ENCODE measurements around the gene NR4A1. TPM values are rescaled to one million over a fixed set of nuclear protein-coding genes. Genes with fewer than 3 reads are reported as not detected.
A peak's percentile ranks its signal among the peaks of the same experiment; 100 is the strongest.

Gene NR4A1
- total and polyA plus RNA-seq, 10 of the 15 experiments (the other 5 are each of a cell fraction or from before 2014, with no cell fraction given): 0.05 to 7.9 (median 2.2) TPM; not detected in 1

- TF ChIP-seq REST (IDR thresholded peaks at IDR 0.05; ENCODE audit: low read depth, low read length): no peak
- TF ChIP-seq EGR1 (IDR thresholded peaks at IDR 0.05; ENCODE audit: borderline replicate concordance in 1 of 2, low read depth in 2 of 2, low read length in 2 of 2): peak in 1 of 2 experiments; percentile 43; a peak in 1 of 3 replicates
- TF ChIP-seq ZNF274 (IDR thresholded peaks at IDR 0.05; ENCODE audit: insufficient read depth, insufficient read length): no peak
- peak; percentile 45; the same call in 1 of the 2 replicates for TF ChIP-seq CHD2 (IDR thresholded peaks at IDR 0.05; ENCODE audit: borderline replicate concordance, low read depth, low read length)
- peak; percentile 22; the same call in 1 of the 2 replicates for TF ChIP-seq MAX (IDR thresholded peaks at IDR 0.05; ENCODE audit: low read depth, low read length)
- TF ChIP-seq ZZZ3 (IDR thresholded peaks at IDR 0.05; ENCODE audit: control insufficient read depth, insufficient read length, low read depth): no peak
- TF ChIP-seq ATF7 (IDR thresholded peaks at IDR 0.05; ENCODE audit: low read depth): peak; percentile 54; the same call in 1 of the 2 replicates
- TF ChIP-seq MEF2A (IDR thresholded peaks at IDR 0.05; ENCODE audit: insufficient read depth, low read depth, low read length): peak; percentile 95
- peak; percentile 41; the same call in 1 of the 2 replicates for TF ChIP-seq BCL11A (IDR thresholded peaks at IDR 0.05; ENCODE audit: low read depth, low read length)
- peak; percentile 67; the same call in 1 of the 2 replicates for TF ChIP-seq PAX5 (IDR thresholded peaks at IDR 0.05; ENCODE audit: borderline replicate concordance, low read depth, low read length)
- no peak for TF ChIP-seq RAD51 (IDR thresholded peaks at IDR 0.05)
- peak; percentile 87 to 94 for TF ChIP-seq BHLHE40 (IDR thresholded peaks at IDR 0.05; ENCODE audit: borderline replicate concordance in 1 of 2, low read depth in 2 of 2, low read length in 1 of 2)
- TF ChIP-seq POU2F2 (IDR thresholded peaks at IDR 0.05; ENCODE audit: borderline replicate concordance, low read depth, low read length): no peak
- TF ChIP-seq KLF5 (IDR thresholded peaks at IDR 0.05; ENCODE audit: partially characterized antibody): peak; percentile 60
- peak; percentile 36; the same call in 1 of the 2 replicates for TF ChIP-seq JUND (IDR thresholded peaks at IDR 0.05; ENCODE audit: low read depth, low read length)
- TF ChIP-seq MXI1 (IDR thresholded peaks at IDR 0.05; ENCODE audit: low read depth, low read length): 0 out of 2 replicates have a peak, but pooled peaks have one; percentile 26
- peak; percentile 52; the same call in 1 of the 2 replicates for TF ChIP-seq MTA2 (IDR thresholded peaks at IDR 0.05; ENCODE audit: low read depth)
- peak; percentile 15; the same call in 1 of the 2 replicates for TF ChIP-seq ZBTB40 (IDR thresholded peaks at IDR 0.05; ENCODE audit: borderline replicate concordance)
- peak; percentile 84 for TF ChIP-seq IKZF1 (conservative IDR thresholded peaks at IDR 0.05)
- TF ChIP-seq CREM (IDR thresholded peaks at IDR 0.05; ENCODE audit: low read depth): peak; percentile 83
- no peak for TF ChIP-seq MYC (IDR thresholded peaks at IDR 0.05; ENCODE audit: insufficient read depth, insufficient read length, insufficient replicate concordance, low read length, severe bottlenecking)
- 0 out of 2 replicates have a peak, but pooled peaks have one; percentile 59 for TF ChIP-seq CHD1 (IDR thresholded peaks at IDR 0.05; ENCODE audit: low read depth, low read length)
- peak; percentile 20; the same call in 1 of the 2 replicates for TF ChIP-seq POLR2A (IDR thresholded peaks at IDR 0.05; ENCODE audit: low read depth, low read length)
Measured at GRCh38 chr12:52036587-52037171, 14.6 kb upstream of the NR4A1 start (continued).
